ENCODE measurements around the gene CWC27.

- no peak for TF ChIP-seq POLR2A (IDR thresholded peaks at IDR 0.05)
- peak; percentile 34 to 52 (median 44) for TF ChIP-seq CTCF (IDR thresholded peaks at IDR 0.05)
- TF ChIP-seq POLR2AphosphoS5 (IDR thresholded peaks at IDR 0.05; ENCODE audit: insufficient read depth in 1 of 2, low read depth in 1 of 2): no peak
Observed at GRCh38 chr5:64811050-64811640, 42.4 kb downstream of the CWC27 start.

Measured in vagina (tissue), 2 donors.